SIG-M5 treated with dmso at 0.1 percent for 504 hours (cell line): ENCODE results near the gene FRMD7.
"Not testable (repeated sequence)": the region's sequence is repeated elsewhere in the genome, so short reads cannot be mapped to it uniquely, and the experiment has no call there.

ENCODE experiments used
- DNase-seq: peaks from one replicate; lab custom pipeline; 2025; ENCODE audit not compliant: unreplicated experiment; lab: John Stamatoyannopoulos, UW

The FRMD7 gene

GRCh38 chrX:132127743-132128142 lies at the start of gene FRMD7:
FRMD7 (minus strand) TSS chrX:132128020; CDS start chrX:132127844, 176 bp downstream.
- no peak for DNase-seq

- no peak for DNase-seq
Observed at GRCh38 chrX:132173647-132174046, 45.8 kb upstream of the FRMD7 start.

GRCh38 chrX:132171881-132172280 lies 44.1 kb upstream of the FRMD7 start:
- no peak for DNase-seq

DNA sequence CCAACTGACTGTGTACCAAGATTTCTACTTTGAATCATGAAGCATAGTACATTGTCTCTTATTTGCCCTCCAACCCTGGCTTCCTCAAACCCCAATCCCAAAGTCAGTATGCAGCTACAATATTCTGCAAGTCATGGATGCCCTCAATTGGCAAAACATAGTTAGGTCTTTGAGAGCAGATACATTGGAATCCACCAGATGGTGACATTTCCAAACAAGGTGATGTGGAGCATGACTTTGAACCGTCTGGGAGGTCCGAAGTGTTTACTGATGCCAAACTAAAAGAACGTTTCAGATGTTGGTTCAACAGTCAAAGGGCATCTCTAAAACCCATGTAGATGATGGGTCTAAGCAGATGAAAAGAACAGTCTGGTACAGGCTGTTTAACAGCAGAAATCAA lies 43.7 kb upstream of the FRMD7 start:
- no peak for DNase-seq

DNA sequence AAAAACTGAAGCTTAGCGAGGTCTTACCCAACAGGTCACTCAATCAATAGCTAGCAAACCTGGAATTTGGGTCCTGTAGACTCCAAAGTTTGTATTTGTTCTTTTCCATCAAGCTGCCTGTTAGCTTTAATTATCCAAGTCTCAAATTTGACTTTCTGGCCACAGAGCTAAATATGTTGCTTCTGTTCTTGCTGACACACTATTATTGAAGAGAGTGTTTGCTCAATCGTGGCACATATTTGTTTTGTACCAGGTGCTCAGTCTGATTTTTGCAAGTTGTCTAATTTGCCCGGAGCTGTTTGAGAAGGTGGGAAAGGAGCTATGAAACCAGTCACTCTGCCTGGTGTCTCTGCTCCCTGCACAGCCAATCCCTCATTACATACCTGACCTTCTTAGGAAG lies 41.7 kb upstream of the FRMD7 start:
- peak; percentile 28 for DNase-seq

GRCh38 chrX:132165651-132166050 lies 37.8 kb upstream of the FRMD7 start:
- DNase-seq, result no peak

GRCh38 chrX:132165005-132165404 lies 37.2 kb upstream of the FRMD7 start:
- DNase-seq, result no peak

- not testable (repeated sequence) for DNase-seq
Observed at GRCh38 chrX:132163094-132163493, 35.3 kb upstream of the FRMD7 start.

DNA sequence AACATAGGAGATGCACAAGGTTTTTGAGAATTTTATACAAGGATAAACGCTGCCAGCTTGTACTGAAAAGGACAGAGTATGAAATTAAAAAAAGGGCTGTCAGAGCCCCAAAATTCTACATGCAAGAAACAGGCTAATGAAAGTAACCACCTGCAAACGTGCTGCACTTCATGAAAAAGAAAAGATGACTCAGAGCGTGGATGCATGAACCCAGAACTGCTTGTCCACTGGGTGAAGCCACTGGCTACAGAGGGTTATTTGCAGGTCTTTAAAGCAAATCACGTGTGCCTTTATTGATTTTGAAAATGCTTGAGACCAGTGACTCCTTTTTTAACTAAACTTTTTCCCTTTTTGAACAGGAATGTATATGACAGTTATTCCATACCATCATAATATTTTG lies 25.3 kb upstream of the FRMD7 start:
- DNase-seq, result no peak

DNA sequence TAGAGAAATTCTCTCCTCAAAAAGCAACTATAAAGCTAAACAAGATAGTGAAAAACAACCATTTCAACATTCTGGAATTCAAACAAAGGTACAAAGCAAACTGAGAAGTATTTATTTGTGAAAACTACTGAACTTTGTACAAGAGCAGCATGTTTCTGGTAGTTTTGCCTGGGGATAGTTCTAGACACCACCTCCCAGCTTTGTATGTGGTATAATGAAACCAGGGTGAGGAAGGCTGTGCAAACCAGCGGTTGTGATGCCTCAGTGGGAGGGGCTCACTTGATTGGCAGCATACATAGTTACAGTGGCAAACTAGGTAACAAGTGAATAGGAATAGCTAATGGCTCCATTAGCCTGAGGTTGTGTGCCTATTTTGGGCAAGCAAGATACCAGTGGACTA lies 18.6 kb upstream of the FRMD7 start:
- DNase-seq, result no peak

GRCh38 chrX:132144061-132144460 lies 16.2 kb upstream of the FRMD7 start:
- no peak for DNase-seq

DNA sequence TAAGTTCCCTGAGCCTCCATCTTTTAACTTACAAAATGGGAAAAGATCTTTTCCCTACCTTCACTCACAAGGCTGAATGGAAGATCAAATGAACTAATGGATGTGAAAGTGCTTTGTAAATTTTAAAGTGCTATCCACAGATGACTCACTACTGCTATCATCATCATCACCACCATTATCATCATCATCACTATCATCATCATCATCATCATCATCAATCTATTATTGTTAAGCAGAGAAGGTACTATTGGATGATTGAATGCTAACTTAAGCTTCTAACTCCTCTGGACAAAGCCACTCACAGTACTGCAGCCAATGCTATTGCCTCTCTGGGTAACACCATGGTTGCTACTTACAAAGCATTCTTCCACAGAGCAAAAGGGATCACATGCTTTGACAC lies 1.9 kb downstream of the FRMD7 start:
- DNase-seq, result no peak

- no peak for DNase-seq
Observed at GRCh38 chrX:132120913-132121312, 6.9 kb downstream of the FRMD7 start.

GRCh38 chrX:132119821-132120515 lies 7.9 kb downstream of the FRMD7 start:
- DNase-seq, result peak; percentile 11

GRCh38 chrX:132119283-132119682 lies 8.5 kb downstream of the FRMD7 start:
- DNase-seq, result no peak

DNA sequence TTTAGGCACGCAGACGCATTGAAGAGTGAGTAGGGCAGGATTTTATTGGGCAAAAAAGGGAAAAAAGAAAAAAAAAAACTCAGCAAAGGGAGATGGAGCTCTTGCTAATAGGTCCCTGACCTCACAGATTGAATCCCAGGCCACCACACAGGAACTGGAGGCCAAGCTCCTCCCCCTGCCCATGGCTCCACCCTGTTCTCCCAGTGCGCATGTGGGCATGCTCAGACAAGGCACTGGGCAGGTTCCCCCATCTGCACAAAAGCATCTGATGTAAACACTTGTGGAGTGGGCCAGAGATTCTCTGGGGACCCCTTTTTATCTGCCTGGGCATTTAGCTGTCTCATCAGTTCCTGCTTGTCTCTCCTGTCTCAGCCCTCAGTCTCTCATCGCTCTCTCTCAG lies 9.5 kb downstream of the FRMD7 start:
- DNase-seq, result no peak

GRCh38 chrX:132115792-132116191 lies 12.0 kb downstream of the FRMD7 start:
- DNase-seq, result no peak

DNA sequence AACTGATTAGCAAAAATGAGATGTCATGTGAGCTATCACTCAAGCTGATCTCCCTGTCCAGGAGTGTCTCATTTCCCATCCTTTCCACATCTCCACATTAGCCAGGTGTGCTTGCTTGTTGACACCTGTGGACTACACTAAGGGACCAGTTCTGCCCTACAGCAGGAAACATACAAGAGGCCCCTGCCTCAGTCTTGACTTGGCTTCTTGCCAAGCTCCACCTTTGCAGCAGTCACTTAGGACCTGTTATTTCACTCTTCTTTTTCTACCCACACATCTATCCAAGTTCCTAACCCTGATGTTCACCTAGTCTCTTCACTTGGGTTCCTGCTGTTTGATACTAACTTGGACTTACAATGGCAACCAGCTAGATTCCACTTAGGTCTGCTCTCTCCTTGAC lies 13.2 kb downstream of the FRMD7 start:
- DNase-seq, result no peak

DNA sequence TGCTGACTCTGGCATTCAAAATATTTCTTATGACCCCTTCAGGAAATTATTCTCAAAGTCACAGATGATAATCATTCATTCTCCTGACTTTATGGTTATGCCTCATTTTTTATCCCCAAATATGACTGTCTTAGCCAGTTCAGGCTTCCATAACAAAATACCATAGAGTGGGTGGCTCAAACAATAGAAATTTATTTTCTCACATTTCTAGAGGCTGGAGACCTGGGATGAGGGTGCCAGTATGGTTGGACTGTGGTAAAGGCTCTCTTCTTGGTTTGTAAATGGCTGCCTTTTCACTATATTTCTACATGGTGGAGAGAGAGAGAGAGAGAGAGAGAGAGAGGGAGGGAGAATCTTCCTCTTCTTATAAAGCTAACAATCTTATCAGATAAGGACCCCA lies 20.5 kb downstream of the FRMD7 start:
- no peak for DNase-seq

GRCh38 chrX:132101799-132102198 lies 26.0 kb downstream of the FRMD7 start:
- no peak for DNase-seq

GRCh38 chrX:132101206-132101605 lies 26.6 kb downstream of the FRMD7 start:
- DNase-seq, result no peak

DNA sequence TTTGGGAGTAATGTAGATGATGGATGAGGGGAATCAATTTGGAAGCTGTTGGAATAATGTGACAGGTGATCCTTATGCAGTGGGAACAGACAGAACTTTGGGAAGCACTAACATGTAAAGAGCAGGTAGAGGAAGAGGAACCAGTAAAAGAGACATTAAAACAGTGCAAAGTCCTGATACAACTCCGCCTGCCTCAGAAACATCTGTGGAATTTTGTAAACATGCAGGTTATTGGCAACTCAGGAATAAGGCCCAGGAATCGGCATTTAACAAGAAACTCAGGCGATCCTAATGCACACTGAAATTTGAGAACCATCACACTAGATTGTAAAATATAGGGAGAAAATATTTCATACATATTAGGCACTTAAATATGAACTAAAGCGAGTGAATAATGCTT lies 29.1 kb downstream of the FRMD7 start:
- DNase-seq, result not testable (repeated sequence)

- no peak for DNase-seq
Observed at GRCh38 chrX:132094164-132094563, 33.7 kb downstream of the FRMD7 start.
